Gastrocnemius medialis (tissue), 4 donors: ENCODE data around the gene RGS14.

Experiments used
- CTCF ChIP-seq, 5 experiments: fragments of 450-650 bp in 3 of 5; fragments of 200-600 bp in 2 of 5; sonication (generic) in 2 of 5; IDR thresholded peaks in 4 of 5; conservative IDR thresholded peaks in 1 of 5; 1 replicate in 4 of 5; 2 replicates in 1 of 5; pipeline ENCODE4 v1.5.1; 2016 to 2019; ENCODE audit warnings: antibody characterized with exemption in 5 of 5, mild to moderate bottlenecking in 3 of 5, moderate library complexity in 3 of 5
- POLR2A ChIP-seq, 2 donors: fragments of 450-650 bp; IDR thresholded peaks; one replicate each; pipeline ENCODE4 v1.6.1; 2017; ENCODE audit warnings: antibody characterized with exemption in 2 of 2, mild to moderate bottlenecking in 2 of 2, moderate library complexity in 2 of 2

GRCh38 chr5:177396078-177396477 is 38.4 kb downstream of the RGS14 start:
- no peak for TF ChIP-seq POLR2A (IDR thresholded peaks at IDR 0.05)
- TF ChIP-seq CTCF (IDR thresholded peaks at IDR 0.05 in 4 of 5, conservative IDR thresholded peaks at IDR 0.05 in 1 of 5), result no peak
